Uterus (tissue), 4 donors: Measurements from ENCODE around the gene PDE10A. TPM values are rescaled to one million over a fixed set of nuclear protein-coding genes. Genes with fewer than 3 reads are reported as not detected.
"Not testable (repeated sequence)": the region's sequence is repeated elsewhere in the genome, so short reads cannot be mapped to it uniquely, and the experiment has no call there.

Source experiments
- DNase-seq, 2 donors: peaks; one replicate each; pipeline ENCODE4 v3.0.0-alpha.2; 2019 to 2020
- H3K27ac ChIP-seq, 2 donors: fragments of 200-600 bp; sonication (generic); 1 replicate in 1 of 2; 2 replicates in 1 of 2; pipeline ENCODE4 v1.5.1; 2016 to 2018
- H3K27me3 ChIP-seq, 2 donors: fragments of 200-600 bp; sonication (generic); one replicate each; pipeline ENCODE4 v1.5.1; 2018 to 2019; ENCODE audit warnings: control low read depth in 1 of 2
- H3K36me3 ChIP-seq, 2 donors: fragments of 200-600 bp; sonication (generic); one replicate each; pipeline ENCODE4 v1.5.1; 2019; ENCODE audit warnings: control low read depth in 1 of 2
- H3K4me1 ChIP-seq, 2 donors: fragments of 200-600 bp; sonication (generic); one replicate each; pipeline ENCODE4 v1.5.1; 2018 to 2019; ENCODE audit warnings: control low read depth in 1 of 2
- H3K4me3 ChIP-seq, 2 donors: fragments of 200-600 bp; sonication (generic); 1 replicate in 1 of 2; 2 replicates in 1 of 2; pipeline ENCODE4 v1.5.1; 2018 to 2019; ENCODE audit warnings: mild to moderate bottlenecking in 1 of 2
- H3K9me3 ChIP-seq, 2 donors: fragments of 200-600 bp; sonication (generic); one replicate each; pipeline ENCODE4 v1.5.1; 2019; ENCODE audit warnings: control low read depth in 1 of 2
- POLR2A ChIP-seq, 2 donors: fragments of 450-650 bp; IDR thresholded peaks; one replicate each; pipeline ENCODE4 v1.6.1; 2016; ENCODE audit warnings: antibody characterized with exemption in 2 of 2, mild to moderate bottlenecking in 1 of 2, moderate library complexity in 1 of 2
- intact Hi-C: fragments of 100-400 bp; cut with DNase I; formaldehyde crosslinking; loops from one replicate; pipeline ENCODE4 v1.15.1; 2023; ENCODE audit warnings: low total_unique reads
- total RNA-seq, 4 donors: library from RNA; depleted of rRNA in 3 of 4; stranded (reverse); fragments of >200 nt in 3 of 4; gene quantifications; one replicate each; pipeline versions ENCODE4 v1.1.0 to v1.2.4, GENCODE V29; 2014 to 2023
- TF ChIP-seq, protein P1 (sequence below), 4 experiments: fragments of 200-600 bp in 2 of 4; fragments of 450-650 bp in 2 of 4; sonication (generic) in 2 of 4; IDR thresholded peaks; one replicate each; pipeline ENCODE4 v1.5.1; 2016 to 2019; ENCODE audit warnings: antibody characterized with exemption in 4 of 4, mild to moderate bottlenecking in 2 of 4, moderate library complexity in 1 of 4
- donor health status: DM: yes; HTN: yes; CAD: no.

Gene PDE10A
- total RNA-seq, 4 donors from 2014 or later, result 13.0 to 73.5 (median 36.4) TPM

DNA sequence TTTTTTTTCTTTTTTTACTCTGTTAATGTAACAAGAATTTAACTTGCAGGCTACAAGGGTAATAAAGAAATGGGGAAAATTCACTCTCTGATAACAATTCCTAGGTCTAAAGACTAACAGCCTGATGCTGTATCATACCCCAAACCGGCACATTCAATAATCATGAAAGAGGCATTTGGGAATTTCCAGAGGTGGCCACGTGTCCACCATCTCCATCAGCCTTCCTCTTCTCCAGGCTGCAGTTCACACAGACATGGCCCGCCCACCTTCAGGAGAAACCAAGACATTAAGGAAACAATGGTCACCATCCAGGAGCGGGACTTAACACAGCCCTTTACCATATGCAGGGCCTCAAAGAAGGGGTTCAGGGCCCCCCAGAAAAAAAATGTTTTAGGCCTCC, 44.8 kb downstream of the PDE10A start:
- intact Hi-C loops, result no loop called here
- no peak overlapping the region for H3K27ac ChIP-seq
- H3K27me3 ChIP-seq, result no peaks in the 10 kb centered on the region
- H3K9me3 ChIP-seq, result no peaks in the 10 kb centered on the region
- no peak for TF ChIP-seq POLR2A (IDR thresholded peaks at IDR 0.05)
- TF ChIP-seq, protein P1, sequence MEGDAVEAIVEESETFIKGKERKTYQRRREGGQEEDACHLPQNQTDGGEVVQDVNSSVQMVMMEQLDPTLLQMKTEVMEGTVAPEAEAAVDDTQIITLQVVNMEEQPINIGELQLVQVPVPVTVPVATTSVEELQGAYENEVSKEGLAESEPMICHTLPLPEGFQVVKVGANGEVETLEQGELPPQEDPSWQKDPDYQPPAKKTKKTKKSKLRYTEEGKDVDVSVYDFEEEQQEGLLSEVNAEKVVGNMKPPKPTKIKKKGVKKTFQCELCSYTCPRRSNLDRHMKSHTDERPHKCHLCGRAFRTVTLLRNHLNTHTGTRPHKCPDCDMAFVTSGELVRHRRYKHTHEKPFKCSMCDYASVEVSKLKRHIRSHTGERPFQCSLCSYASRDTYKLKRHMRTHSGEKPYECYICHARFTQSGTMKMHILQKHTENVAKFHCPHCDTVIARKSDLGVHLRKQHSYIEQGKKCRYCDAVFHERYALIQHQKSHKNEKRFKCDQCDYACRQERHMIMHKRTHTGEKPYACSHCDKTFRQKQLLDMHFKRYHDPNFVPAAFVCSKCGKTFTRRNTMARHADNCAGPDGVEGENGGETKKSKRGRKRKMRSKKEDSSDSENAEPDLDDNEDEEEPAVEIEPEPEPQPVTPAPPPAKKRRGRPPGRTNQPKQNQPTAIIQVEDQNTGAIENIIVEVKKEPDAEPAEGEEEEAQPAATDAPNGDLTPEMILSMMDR (IDR thresholded peaks at IDR 0.05), result no peak
- no peak for DNase-seq
- H3K36me3 ChIP-seq, result no peaks in the 10 kb centered on the region
- no peak overlapping the region for H3K4me3 ChIP-seq
- no peaks in the 10 kb centered on the region for H3K4me1 ChIP-seq

DNA sequence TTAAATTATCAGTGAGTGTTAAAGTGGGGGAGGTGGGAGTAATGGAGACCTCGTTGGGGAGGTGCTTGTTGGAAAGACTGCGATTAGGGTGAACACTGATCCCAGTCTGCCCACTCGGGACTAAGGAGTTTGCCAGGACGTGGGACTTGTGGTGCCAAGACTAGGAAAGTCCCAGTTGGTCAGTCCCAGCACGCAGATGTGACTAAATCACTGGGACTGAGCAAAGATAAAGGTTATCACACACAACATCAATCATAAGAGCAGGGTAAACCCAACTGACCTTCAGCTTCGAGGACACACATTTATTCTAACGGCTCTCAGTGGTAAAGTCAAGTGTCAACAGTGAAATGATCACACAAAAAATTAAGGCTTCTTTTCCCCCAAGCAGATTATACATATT, 45.5 kb downstream of the PDE10A start:
- no peaks in the 10 kb centered on the region for H3K4me1 ChIP-seq
- no peaks in the 10 kb centered on the region for H3K36me3 ChIP-seq
- TF ChIP-seq, protein P1 (IDR thresholded peaks at IDR 0.05), result no peak
- no peak for TF ChIP-seq POLR2A (IDR thresholded peaks at IDR 0.05)
- H3K27me3 ChIP-seq, result no peaks in the 10 kb centered on the region
- intact Hi-C loops, result no loop called here
- no peak overlapping the region for H3K27ac ChIP-seq
- no peaks in the 10 kb centered on the region for H3K9me3 ChIP-seq
- no peak for DNase-seq
- no peak overlapping the region for H3K4me3 ChIP-seq

DNA sequence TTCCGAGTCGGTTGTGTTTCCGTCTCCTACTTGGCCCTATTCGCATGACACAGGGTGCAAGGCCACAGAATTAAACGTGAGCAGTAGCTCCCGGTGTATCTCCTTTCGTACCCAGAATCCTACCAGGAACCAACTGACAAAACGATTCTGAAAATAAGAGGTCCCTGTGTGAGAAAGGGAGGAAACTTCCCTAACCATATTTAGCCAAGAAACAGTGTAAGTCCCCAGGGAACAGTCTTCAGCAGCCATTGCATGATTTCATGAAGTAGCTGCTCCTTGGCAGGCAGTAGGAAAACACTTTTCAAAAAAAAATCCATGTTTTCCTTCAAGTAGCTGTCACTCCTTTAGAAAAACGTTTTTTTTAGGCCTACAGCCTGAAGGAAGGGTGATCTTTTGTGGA, 46.9 kb downstream of the PDE10A start:
- H3K4me3 ChIP-seq, result peak overlapping the region; percentile 7 to 19
- H3K36me3 ChIP-seq, result no peaks in the 10 kb centered on the region
- DNase-seq, result no peak
- intact Hi-C loops, result no loop called here
- no peaks in the 10 kb centered on the region for H3K9me3 ChIP-seq
- TF ChIP-seq POLR2A (IDR thresholded peaks at IDR 0.05), result no peak
- H3K27ac ChIP-seq, result peak overlapping the region; percentile 50 to 60
- no peaks in the 10 kb centered on the region for H3K4me1 ChIP-seq
- no peaks in the 10 kb centered on the region for H3K27me3 ChIP-seq

DNA sequence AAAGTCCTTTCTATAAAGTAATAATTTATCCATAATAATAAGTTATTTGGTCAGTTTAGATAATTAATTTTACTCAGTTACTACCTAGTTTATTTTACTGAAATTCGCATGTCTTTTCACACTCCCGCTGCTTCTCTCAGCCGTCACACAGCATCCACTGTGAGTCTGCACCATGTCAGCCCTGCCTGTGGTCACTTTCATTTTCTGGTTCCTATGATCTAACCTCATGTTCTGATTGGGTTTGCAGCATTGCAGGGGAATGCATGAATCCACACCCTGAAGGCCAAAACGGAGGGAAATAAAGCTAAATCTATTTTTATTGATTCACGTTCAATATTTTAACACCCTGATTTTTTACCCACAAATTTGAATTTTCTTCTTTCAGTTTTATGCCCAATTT, 47.4 kb downstream of the PDE10A start:
- Histone ChIP-seq H3K36me3 (no peaks in the 10 kb centered on the region), H3K27ac (peak overlapping the region; percentile 50 to 60), H3K4me3 (peak overlapping the region; percentile 7 to 19), H3K9me3 (no peaks in the 10 kb centered on the region), H3K4me1 (no peaks in the 10 kb centered on the region), H3K27me3 (no peaks in the 10 kb centered on the region)
- TF ChIP-seq, protein P1 (IDR thresholded peaks at IDR 0.05), result no peak
- TF ChIP-seq POLR2A (IDR thresholded peaks at IDR 0.05), result no peak
- intact Hi-C loops, result no loop called here
- DNase-seq, result peak; percentile 21 to 23

DNA sequence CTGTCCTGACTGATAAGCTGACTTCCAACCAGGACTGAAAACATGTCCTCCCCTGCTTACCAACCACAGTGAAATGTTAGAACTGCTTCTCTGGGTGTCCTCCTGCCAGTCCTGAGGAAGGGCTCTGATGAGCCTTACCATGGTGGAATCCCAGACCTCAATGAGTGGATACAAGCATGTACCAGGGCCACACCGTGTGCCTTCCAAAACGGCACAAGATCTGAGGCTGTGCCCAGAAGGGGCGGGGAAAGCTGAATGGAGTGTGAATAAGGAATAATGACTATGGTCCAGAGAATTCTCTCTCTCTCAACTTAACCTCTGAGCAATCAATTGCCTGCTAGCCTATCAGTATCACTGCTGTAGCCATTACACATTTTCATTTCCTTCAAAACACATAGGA, 51.7 kb downstream of the PDE10A start:
- Histone ChIP-seq H3K4me3 (no peak overlapping the region), H3K9me3 (no peaks in the 10 kb centered on the region), H3K27me3 (no peaks in the 10 kb centered on the region), H3K36me3 (no peaks in the 10 kb centered on the region), H3K4me1 (no peaks in the 10 kb centered on the region), H3K27ac (no peak overlapping the region)
- TF ChIP-seq, protein P1 (IDR thresholded peaks at IDR 0.05), result no peak
- no peak for TF ChIP-seq POLR2A (IDR thresholded peaks at IDR 0.05)
- no peak for DNase-seq
- intact Hi-C loops, result no loop called here

GRCh38 chr6:165608577-165608976, 54.5 kb downstream of the PDE10A start:
- H3K4me3 ChIP-seq, H3K36me3 ChIP-seq, H3K9me3 ChIP-seq, H3K4me1 ChIP-seq, H3K27me3 ChIP-seq, intact Hi-C loops, DNase-seq, H3K27ac ChIP-seq: not testable (repeated sequence)
